ENCODE results near the gene DPP6. TPM values are rescaled to one million over a fixed set of nuclear protein-coding genes. Genes with fewer than 3 reads are reported as not detected.
A peak's percentile ranks its signal among the peaks of the same experiment; 100 is the strongest.

Gene DPP6
- total RNA-seq, 3 donors from 2014 or later, result 0.59 to 0.98 TPM; not detected in 1

DNA sequence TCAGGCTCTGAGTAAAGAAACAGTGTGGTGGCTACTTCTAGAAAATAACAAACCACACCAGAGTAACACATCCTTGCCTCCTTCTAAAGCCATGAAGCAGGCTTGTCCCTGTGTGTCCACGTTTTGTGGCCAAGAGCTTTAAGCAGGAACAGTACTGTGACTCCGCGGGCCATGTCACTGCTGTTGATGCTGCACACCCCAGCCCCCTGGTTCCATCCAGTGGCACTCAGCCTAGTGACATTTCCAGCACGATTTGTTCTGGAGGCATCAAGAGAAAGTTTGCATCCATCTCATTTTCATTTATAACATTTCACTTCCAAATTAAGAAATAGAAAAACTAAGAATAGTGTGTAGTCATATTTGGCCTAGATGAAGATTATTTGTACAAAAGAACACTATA, 739.4 kb downstream of the DPP6 start:
- no peak overlapping the region for H3K4me3 ChIP-seq
- peaks cover 0 to 2% of the 10 kb centered on the region in 2 donors for H3K9me3 ChIP-seq
- intact Hi-C loops (cut with DNase I; ENCODE audit: low total_unique reads), result no loop called here
- no peaks in the 10 kb centered on the region for H3K36me3 ChIP-seq
- no peaks in the 10 kb centered on the region for H3K4me1 ChIP-seq
- H3K27ac ChIP-seq, result no peak overlapping the region
- no peak for DNase-seq (ENCODE audit: low spot score in 2 of 2)
- no peak for TF ChIP-seq POLR2A (IDR thresholded peaks at IDR 0.05)
- peaks cover 0 to 18% of the 10 kb centered on the region in 2 donors for H3K27me3 ChIP-seq

DNA sequence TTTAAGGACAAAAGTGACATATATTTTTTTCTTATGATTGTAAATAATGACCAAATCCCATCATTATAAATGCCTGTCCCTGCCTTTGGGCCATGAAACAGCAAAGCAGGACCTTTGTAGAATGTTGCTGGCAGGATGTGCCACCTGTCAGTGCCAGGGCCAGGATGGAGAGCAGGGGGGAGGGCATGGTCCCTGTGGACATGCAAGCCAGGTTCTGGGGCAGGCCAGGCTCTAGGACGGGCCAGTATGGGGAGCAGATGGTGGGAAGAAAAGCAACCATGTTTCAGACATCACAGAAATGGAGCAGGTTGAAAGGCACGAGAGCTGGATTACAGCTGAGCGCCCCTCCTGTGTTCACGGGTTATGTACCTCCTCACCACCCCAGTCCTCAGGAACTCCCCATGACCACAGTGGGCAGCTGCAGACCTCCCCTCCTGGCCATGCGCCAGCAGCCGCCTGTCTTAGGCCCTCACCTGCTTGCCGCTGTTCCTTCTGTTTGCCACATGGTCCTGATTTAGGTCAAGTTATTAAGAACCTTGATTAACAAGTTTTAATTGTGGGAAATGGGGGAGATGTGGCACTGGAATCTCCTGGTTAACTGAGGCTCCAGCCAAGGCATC, 740.3 kb downstream of the DPP6 start:
- Histone ChIP-seq H3K27ac (no peak overlapping the region), H3K27me3 (peaks cover 0 to 18% of the 10 kb centered on the region in 2 donors), H3K4me3 (no peak overlapping the region), H3K4me1 (no peaks in the 10 kb centered on the region), H3K9me3 (no peaks in the 10 kb centered on the region), H3K36me3 (no peaks in the 10 kb centered on the region)
- intact Hi-C loops (cut with DNase I; ENCODE audit: low total_unique reads), result no loop called here
- TF ChIP-seq POLR2A (IDR thresholded peaks at IDR 0.05), result no peak
- no peak for DNase-seq (ENCODE audit: low spot score in 2 of 2)

GRCh38 chr7:154794147-154794780, 742.1 kb downstream of the DPP6 start:
- H3K27me3 ChIP-seq, result peaks cover 0 to 20% of the 10 kb centered on the region in 2 donors
- H3K4me1 ChIP-seq, result no peaks in the 10 kb centered on the region
- H3K36me3 ChIP-seq, result no peaks in the 10 kb centered on the region
- no peak for DNase-seq (ENCODE audit: low spot score in 2 of 2)
- TF ChIP-seq, protein P1, sequence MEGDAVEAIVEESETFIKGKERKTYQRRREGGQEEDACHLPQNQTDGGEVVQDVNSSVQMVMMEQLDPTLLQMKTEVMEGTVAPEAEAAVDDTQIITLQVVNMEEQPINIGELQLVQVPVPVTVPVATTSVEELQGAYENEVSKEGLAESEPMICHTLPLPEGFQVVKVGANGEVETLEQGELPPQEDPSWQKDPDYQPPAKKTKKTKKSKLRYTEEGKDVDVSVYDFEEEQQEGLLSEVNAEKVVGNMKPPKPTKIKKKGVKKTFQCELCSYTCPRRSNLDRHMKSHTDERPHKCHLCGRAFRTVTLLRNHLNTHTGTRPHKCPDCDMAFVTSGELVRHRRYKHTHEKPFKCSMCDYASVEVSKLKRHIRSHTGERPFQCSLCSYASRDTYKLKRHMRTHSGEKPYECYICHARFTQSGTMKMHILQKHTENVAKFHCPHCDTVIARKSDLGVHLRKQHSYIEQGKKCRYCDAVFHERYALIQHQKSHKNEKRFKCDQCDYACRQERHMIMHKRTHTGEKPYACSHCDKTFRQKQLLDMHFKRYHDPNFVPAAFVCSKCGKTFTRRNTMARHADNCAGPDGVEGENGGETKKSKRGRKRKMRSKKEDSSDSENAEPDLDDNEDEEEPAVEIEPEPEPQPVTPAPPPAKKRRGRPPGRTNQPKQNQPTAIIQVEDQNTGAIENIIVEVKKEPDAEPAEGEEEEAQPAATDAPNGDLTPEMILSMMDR (IDR thresholded peaks at IDR 0.05), result peak in 1 of 3 donors; percentile 16
- TF ChIP-seq POLR2AphosphoS5 (IDR thresholded peaks at IDR 0.05) (no peak), POLR2A (IDR thresholded peaks at IDR 0.05) (no peak)
- H3K9me3 ChIP-seq, result no peaks in the 10 kb centered on the region
- intact Hi-C loops (cut with DNase I; ENCODE audit: low total_unique reads), result no loop called here
- no peak overlapping the region for H3K27ac ChIP-seq
- peak overlapping the region in 2 of 3 donors; percentile 29 to 33 for H3K4me3 ChIP-seq

DNA sequence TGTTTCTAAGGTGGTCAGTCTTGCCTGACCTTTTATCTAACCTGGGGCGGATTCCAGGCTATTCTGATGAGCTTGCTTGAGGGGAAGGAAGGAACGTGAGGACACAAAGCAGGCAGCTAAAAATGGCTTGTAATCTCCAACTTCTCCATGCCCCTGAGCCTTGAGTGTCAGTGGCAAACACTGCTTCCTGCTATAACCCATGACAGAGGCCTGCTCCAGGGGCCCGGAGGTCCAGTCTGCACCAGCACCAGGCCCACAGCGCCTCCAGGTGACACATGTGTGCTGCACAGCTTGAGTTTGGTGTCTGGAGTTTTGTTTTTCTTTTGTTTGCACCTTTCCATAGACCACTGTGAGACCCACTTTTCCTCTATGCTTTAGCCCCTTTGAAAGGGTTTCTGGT, 742.8 kb downstream of the DPP6 start:
- Histone ChIP-seq H3K4me3 (no peak overlapping the region), H3K4me1 (no peaks in the 10 kb centered on the region), H3K36me3 (no peaks in the 10 kb centered on the region), H3K9me3 (no peaks in the 10 kb centered on the region), H3K27ac (no peak overlapping the region), H3K27me3 (peaks cover 0 to 19% of the 10 kb centered on the region in 2 donors)
- no peak for TF ChIP-seq POLR2AphosphoS5 (IDR thresholded peaks at IDR 0.05)
- TF ChIP-seq, protein P1 (IDR thresholded peaks at IDR 0.05), result no peak
- TF ChIP-seq POLR2A (IDR thresholded peaks at IDR 0.05), result no peak
- DNase-seq (ENCODE audit: low spot score in 2 of 2), result no peak
- intact Hi-C loops (cut with DNase I; ENCODE audit: low total_unique reads), result no loop called here

DNA sequence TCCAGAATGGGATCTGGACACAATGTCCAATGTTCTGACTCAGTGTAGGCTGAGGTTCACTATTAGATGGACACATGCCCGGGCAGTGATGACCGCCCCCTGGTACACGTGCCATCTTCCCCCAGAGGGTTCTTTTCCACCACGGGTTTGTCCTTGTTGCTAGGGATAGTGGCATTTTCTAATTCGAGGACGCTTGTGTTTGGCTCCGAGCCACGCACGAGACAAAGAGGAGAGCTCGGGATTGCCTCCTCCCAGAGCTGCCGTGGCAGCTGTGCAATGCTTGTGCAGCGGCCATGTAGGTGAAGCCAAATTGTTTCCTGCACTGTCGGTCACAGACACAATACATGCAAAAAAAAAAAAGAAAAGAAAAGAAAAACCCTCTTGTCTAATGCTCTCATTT, 743.2 kb downstream of the DPP6 start:
- Histone ChIP-seq H3K27ac (no peak overlapping the region), H3K9me3 (no peaks in the 10 kb centered on the region), H3K4me3 (no peak overlapping the region), H3K27me3 (peaks cover 0 to 19% of the 10 kb centered on the region in 2 donors), H3K4me1 (no peaks in the 10 kb centered on the region), H3K36me3 (no peaks in the 10 kb centered on the region)
- intact Hi-C loops (cut with DNase I; ENCODE audit: low total_unique reads), result no loop called here
- no peak for TF ChIP-seq POLR2A (IDR thresholded peaks at IDR 0.05)
- TF ChIP-seq, protein P1 (IDR thresholded peaks at IDR 0.05), result no peak
- TF ChIP-seq POLR2AphosphoS5 (IDR thresholded peaks at IDR 0.05), result no peak
- DNase-seq (ENCODE audit: low spot score in 2 of 2), result no peak

DNA sequence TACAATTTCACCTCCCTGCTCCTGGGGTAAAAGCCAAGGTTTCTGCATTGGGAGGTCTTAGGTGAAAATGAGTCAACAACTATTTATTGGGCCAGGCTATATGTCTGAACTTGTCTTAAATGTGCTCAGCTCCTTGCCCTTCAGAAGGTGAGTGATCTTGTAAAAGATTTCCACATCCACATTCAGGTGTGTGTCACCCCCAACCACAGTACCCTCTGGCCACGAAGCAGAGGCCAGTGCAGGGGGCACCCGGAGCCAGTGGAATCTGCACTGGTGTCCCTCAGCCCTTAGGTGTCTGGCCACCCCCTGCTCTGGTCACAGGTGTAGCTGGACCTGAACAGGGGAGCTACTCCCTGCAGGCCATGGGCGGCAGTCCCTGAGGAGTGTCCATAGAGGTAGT, 752.3 kb downstream of the DPP6 start:
- DNase-seq (ENCODE audit: low spot score in 2 of 2), result no peak
- no peak overlapping the region for H3K27ac ChIP-seq
- intact Hi-C loops (cut with DNase I; ENCODE audit: low total_unique reads), result loop anchor here (5.0 kb wide), 1 partner anchor 1353 kb away; no protein-coding TSS in a partner anchor

More for the DNA sequence above, 752.3 kb downstream of the DPP6 start:
- Histone ChIP-seq H3K9me3 (no peaks in the 10 kb centered on the region), H3K27me3 (no peaks in the 10 kb centered on the region), H3K36me3 (no peaks in the 10 kb centered on the region), H3K4me1 (no peaks in the 10 kb centered on the region), H3K4me3 (no peak overlapping the region)
- TF ChIP-seq, protein P1 (IDR thresholded peaks at IDR 0.05), result no peak
- TF ChIP-seq POLR2A (IDR thresholded peaks at IDR 0.05) (no peak), POLR2AphosphoS5 (IDR thresholded peaks at IDR 0.05) (no peak)
